ENCODE results near the gene SEC14L2.
"Not testable (repeated sequence)": the region's sequence is repeated elsewhere in the genome, so short reads cannot be mapped to it uniquely, and the experiment has no call there.

The SEC14L2 gene

GRCh38 chr22:30375312-30375849 is 21.4 kb upstream of the SEC14L2 start:
- no peak for DNase-seq (ENCODE audit: low read depth)

GRCh38 chr22:30380011-30380410 is 16.8 kb upstream of the SEC14L2 start:
- DNase-seq (ENCODE audit: low read depth): no peak

GRCh38 chr22:30381264-30381663 is 15.6 kb upstream of the SEC14L2 start:
- DNase-seq (ENCODE audit: low read depth): no peak

GRCh38 chr22:30382340-30382739 is 14.5 kb upstream of the SEC14L2 start:
- DNase-seq (ENCODE audit: low read depth): no peak

GRCh38 chr22:30383061-30383460 is 13.8 kb upstream of the SEC14L2 start:
- DNase-seq (ENCODE audit: low read depth): no peak

- no peak for DNase-seq (ENCODE audit: low read depth)
Observed at GRCh38 chr22:30385942-30386341, 10.9 kb upstream of the SEC14L2 start.

GRCh38 chr22:30386608-30386959 is 10.2 kb upstream of the SEC14L2 start:
- no peak for DNase-seq (ENCODE audit: low read depth)

- peak; percentile 31 for DNase-seq (ENCODE audit: low read depth)
Observed at GRCh38 chr22:30386960-30387827, 9.6 kb upstream of the SEC14L2 start, which contains the start of gene RNF215. Gene RNF215, minus strand, starts transcription at chr22:30387411. Its CDS starts 98 bp downstream, at chr22:30387313.

- peak; percentile 26 for DNase-seq (ENCODE audit: low read depth)
Observed at GRCh38 chr22:30390974-30391691, 5.7 kb upstream of the SEC14L2 start.

- no peak for DNase-seq (ENCODE audit: low read depth)
Observed at GRCh38 chr22:30392661-30393321, 4.0 kb upstream of the SEC14L2 start.

- DNase-seq (ENCODE audit: low read depth): no peak
Observed at GRCh38 chr22:30393322-30393680, 3.5 kb upstream of the SEC14L2 start.

- DNase-seq (ENCODE audit: low read depth): no peak
Observed at GRCh38 chr22:30393885-30394284, 2.9 kb upstream of the SEC14L2 start.

GRCh38 chr22:30397656-30398635 is 1.1 kb downstream of the SEC14L2 start:
- DNase-seq (ENCODE audit: low read depth): no peak

GRCh38 chr22:30398685-30399680 is 2.2 kb downstream of the SEC14L2 start:
- no peak for DNase-seq (ENCODE audit: low read depth)

GRCh38 chr22:30399718-30400117 is 2.9 kb downstream of the SEC14L2 start:
- DNase-seq (ENCODE audit: low read depth): no peak

GRCh38 chr22:30400159-30400558 is 3.3 kb downstream of the SEC14L2 start:
- DNase-seq (ENCODE audit: low read depth): no peak

GRCh38 chr22:30401024-30401423 is 4.2 kb downstream of the SEC14L2 start:
- DNase-seq (ENCODE audit: low read depth): not testable (repeated sequence)

GRCh38 chr22:30402028-30402765 is 5.4 kb downstream of the SEC14L2 start:
- no peak for DNase-seq (ENCODE audit: low read depth)

GRCh38 chr22:30402766-30403104 is 5.9 kb downstream of the SEC14L2 start:
- not testable (repeated sequence) for DNase-seq (ENCODE audit: low read depth)
